Hepatocyte (in vitro differentiated cells): ENCODE measurements around the gene LHFPL2.

Experiments used
- CTCF ChIP-seq: fragments of 200-600 bp; sonication (generic); IDR thresholded peaks from 2 replicates; pipeline ENCODE4 v1.5.1; 2016; ENCODE audit warnings: antibody characterized with exemption, mild to moderate bottlenecking; ENCODE audit not compliant: poor library complexity
- EZH2 ChIP-seq: fragments of 200-600 bp; sonication (generic); IDR thresholded peaks from 2 replicates; pipeline ENCODE4 v1.6.1; 2016; ENCODE audit warnings: antibody characterized with exemption, mild to moderate bottlenecking, borderline replicate concordance

- TF ChIP-seq CTCF (no peak), EZH2 (no peak)
Measured at GRCh38 chr5:78691084-78691960, 42.8 kb upstream of the LHFPL2 start.
